HG03196 (cell line): Measurements from ENCODE around the gene ZNF610.

ENCODE experiments used
- ATAC-seq: cut with Tn5 transposase; IDR thresholded peaks from one replicate; pipeline ENCODE4 v1.9.1; 2021; ENCODE audit not compliant: unreplicated experiment

Gene ZNF610

DNA sequence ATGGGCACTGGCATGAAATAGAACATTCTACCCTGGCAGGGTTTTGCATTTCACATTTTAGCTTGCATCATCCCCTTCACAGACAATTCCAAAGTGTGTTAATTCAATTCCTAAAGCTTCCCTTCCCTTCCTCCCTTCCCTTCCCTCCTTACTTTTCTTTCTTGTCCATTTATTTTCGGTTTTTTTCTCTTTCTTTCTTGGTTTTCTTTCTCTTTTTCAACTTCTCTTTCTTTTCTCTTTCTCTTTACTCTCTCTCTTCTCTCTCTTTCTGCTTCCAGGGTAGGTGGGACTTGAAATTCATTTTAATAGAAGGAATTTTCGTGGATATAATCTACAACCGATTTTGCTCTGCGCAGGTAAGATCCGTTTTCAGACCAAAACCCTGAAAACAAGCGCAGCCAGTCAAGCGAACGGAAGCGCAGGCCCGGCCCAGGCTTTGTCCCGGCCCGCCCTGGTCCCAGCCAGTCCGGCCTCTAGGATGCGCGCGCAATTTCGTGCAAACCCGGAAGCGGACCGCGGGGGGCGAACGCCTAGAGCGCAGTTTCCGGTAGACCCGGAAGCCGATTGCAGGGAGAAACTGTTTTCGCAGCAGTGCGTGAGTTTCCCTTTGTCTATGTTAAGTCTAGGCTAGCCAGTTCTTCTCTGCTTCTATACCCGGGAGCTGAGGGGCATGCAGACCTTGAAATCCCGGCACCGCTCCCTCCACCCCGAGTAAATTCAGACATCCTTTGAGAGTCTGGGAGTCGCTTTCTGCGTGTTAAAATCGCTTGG lies 61.5 kb downstream of the ZNF610 start, which contains the start of gene ZNF528:
TSS of gene ZNF528 (plus strand) at position 540 of the 771 bp plus-strand sequence. CDS start 4,165 bp downstream, outside the sequence.
- peak; percentile 90 for ATAC-seq

DNA sequence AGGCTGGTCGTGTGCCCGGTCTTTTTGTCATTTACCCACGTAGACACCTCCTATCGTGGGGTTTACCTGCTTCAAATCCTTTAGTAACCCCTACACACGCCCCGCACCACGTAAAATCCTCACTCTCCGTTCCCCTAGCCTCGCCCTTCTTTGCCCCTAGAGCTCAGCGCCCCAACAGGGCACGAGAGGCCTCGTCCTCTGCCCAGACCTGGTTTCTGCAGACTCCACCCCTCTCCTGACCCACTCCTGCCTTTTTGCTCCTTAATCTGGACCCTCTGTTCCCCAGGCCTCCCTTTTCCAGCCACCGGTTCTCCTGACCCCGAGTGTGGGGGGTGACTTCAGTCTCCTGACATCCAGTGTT lies 62.0 kb downstream of the ZNF610 start:
- no peak for ATAC-seq

DNA sequence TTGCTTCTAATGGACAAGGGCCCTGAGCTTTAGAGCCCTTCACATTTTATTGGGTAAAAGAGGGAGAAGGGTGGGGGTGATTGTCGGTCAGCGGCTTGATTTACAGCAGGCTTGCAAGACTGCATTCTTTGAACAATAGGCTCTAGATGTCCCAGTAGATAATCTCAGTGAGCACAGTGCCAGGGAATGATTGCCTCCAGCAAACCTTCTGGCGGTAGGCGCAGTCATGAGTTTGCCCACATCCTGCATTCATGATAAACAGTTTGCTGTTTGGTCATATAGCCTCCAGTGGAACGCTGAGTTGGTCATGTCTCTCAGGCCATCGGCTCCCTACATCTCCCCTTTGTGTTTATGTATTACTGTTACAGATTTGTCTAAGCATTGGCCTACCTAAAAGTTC lies 74.2 kb downstream of the ZNF610 start:
- ATAC-seq: no peak

DNA sequence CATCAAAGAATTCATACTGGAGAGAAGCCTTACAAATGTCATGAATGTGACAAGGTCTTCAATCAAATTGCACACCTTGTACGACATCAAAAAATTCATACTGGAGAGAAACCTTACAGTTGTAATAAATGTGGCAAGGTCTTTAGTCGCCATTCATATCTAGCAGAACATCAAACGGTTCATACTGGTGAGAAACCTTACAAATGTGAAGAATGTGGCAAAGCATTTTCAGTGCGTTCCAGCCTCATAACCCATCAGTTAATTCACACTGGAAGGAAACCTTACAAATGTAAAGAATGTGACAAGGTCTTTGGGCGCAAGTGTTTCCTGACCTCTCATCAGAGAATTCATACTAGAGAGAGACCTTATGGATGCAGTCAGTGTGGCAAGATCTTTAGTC lies 79.7 kb downstream of the ZNF610 start:
- ATAC-seq: no peak
